Lower lobe of right lung (tissue), 2 donors: ENCODE measurements around the gene OVAAL. TPM values are rescaled to one million over a fixed set of nuclear protein-coding genes. Genes with fewer than 3 reads are reported as not detected.

Source experiments
- ATAC-seq, 2 donors: fragments of 200-7000 bp; cut with Tn5 transposase; one replicate each; pipeline ENCODE4 v1.9.1; 2020 to 2022; ENCODE audit warnings: mild to moderate bottlenecking in 2 of 2, moderate library complexity in 2 of 2
- DNase-seq: peaks from one replicate; pipeline ENCODE4 v3.0.0-alpha.2; 2020
- H3K27ac ChIP-seq: fragments of 200-600 bp; one replicate; pipeline ENCODE4 v1.8.0; 2022
- H3K27me3 ChIP-seq: fragments of 200-600 bp; one replicate; pipeline ENCODE4 v1.8.0; 2022; ENCODE audit warnings: low read depth
- H3K36me3 ChIP-seq: fragments of 200-600 bp; one replicate; pipeline ENCODE4 v1.8.0; 2022; ENCODE audit warnings: mild to moderate bottlenecking
- H3K4me1 ChIP-seq: fragments of 200-600 bp; one replicate; pipeline ENCODE4 v1.8.0; 2022
- H3K4me3 ChIP-seq: fragments of 200-600 bp; one replicate; pipeline ENCODE4 v1.8.0; 2022; ENCODE audit warnings: mild to moderate bottlenecking
- H3K9me3 ChIP-seq: fragments of 200-600 bp; one replicate; pipeline ENCODE4 v1.8.0; 2022
- CTCF ChIP-seq: fragments of 200-600 bp; IDR thresholded peaks from one replicate; pipeline ENCODE4 v1.8.0; 2022; ENCODE audit warnings: antibody characterized with exemption, mild to moderate bottlenecking
- intact Hi-C: fragments of 100-400 bp; cut with DNase I; formaldehyde crosslinking; loops from one replicate; pipeline ENCODE4 v1.11.0; 2022
- total RNA-seq: library from RNA; stranded (reverse); fragmentation: NEBNext Ultra II Directional; extraction: Animal tissue kit (Norgen Biotek cat#: 25700); gene quantifications from one replicate; pipeline ENCODE4 v1.2.1, GENCODE V29; 2021
- donor health status: DM: no; HTN: yes; CAD: no; lungs with severe emphysema.

The OVAAL gene
- total RNA-seq, 1 donor from 2014 or later: not detected

GRCh38 chr1:180560200-180560867 is 1.6 kb downstream of the OVAAL start:
- no peak for TF ChIP-seq CTCF
- no peak for DNase-seq
- H3K4me1 ChIP-seq: no peaks in the 10 kb centered on the region
- ATAC-seq: no peak
- H3K36me3 ChIP-seq: no peaks in the 10 kb centered on the region
- no peak overlapping the region for H3K27ac ChIP-seq
- intact Hi-C loops: no loop called here
- no peaks in the 10 kb centered on the region for H3K9me3 ChIP-seq
- no peaks in the 10 kb centered on the region for H3K27me3 ChIP-seq
- H3K4me3 ChIP-seq: no peak overlapping the region

GRCh38 chr1:180560868-180561600 is 2.3 kb downstream of the OVAAL start:
- intact Hi-C loops: no loop called here
- Histone ChIP-seq H3K27ac (no peak overlapping the region), H3K4me1 (no peaks in the 10 kb centered on the region), H3K27me3 (no peaks in the 10 kb centered on the region), H3K36me3 (no peaks in the 10 kb centered on the region), H3K4me3 (no peak overlapping the region), H3K9me3 (no peaks in the 10 kb centered on the region)
- DNase-seq (no peak), ATAC-seq (peak in 1 of 2 donors; percentile 43)
- TF ChIP-seq CTCF: no peak

- H3K27ac ChIP-seq: no peak overlapping the region
- no peak for DNase-seq
- intact Hi-C loops: no loop called here
Observed at GRCh38 chr1:180562640-180563025, 3.9 kb downstream of the OVAAL start.

GRCh38 chr1:180563026-180563827 is 4.5 kb downstream of the OVAAL start:
- Histone ChIP-seq H3K4me1 (peaks cover 5% of the 10 kb centered on the region), H3K27me3 (no peaks in the 10 kb centered on the region), H3K4me3 (no peak overlapping the region), H3K27ac (no peak overlapping the region), H3K36me3 (no peaks in the 10 kb centered on the region), H3K9me3 (no peaks in the 10 kb centered on the region)
- intact Hi-C loops: no loop called here
- no peak for ATAC-seq
- no peak for TF ChIP-seq CTCF
- DNase-seq: no peak

More at GRCh38 chr1:180562640-180563025, 3.9 kb downstream of the OVAAL start:
- no peak overlapping the region for H3K4me3 ChIP-seq
- no peak for TF ChIP-seq CTCF
- ATAC-seq: no peak
- H3K4me1 ChIP-seq: peaks cover under 1% of the 10 kb centered on the region
- no peaks in the 10 kb centered on the region for H3K9me3 ChIP-seq
- no peaks in the 10 kb centered on the region for H3K27me3 ChIP-seq
- no peaks in the 10 kb centered on the region for H3K36me3 ChIP-seq

GRCh38 chr1:180565121-180565871 is 6.5 kb downstream of the OVAAL start:
- ATAC-seq: no peak
- TF ChIP-seq CTCF: no peak
- H3K4me3 ChIP-seq: no peak overlapping the region
- no peaks in the 10 kb centered on the region for H3K36me3 ChIP-seq
- H3K27ac ChIP-seq: peak overlapping the region; percentile 1
- H3K27me3 ChIP-seq: no peaks in the 10 kb centered on the region
- H3K4me1 ChIP-seq: peaks cover 5% of the 10 kb centered on the region
- no peak for DNase-seq
- no peaks in the 10 kb centered on the region for H3K9me3 ChIP-seq
- intact Hi-C loops: no loop called here
